Vagina (tissue), 2 donors: Measurements from ENCODE around the gene CLDN22. TPM values are rescaled to one million over a fixed set of nuclear protein-coding genes. Genes with fewer than 3 reads are reported as not detected.

Experiments used
- DNase-seq, 2 donors: peaks; one replicate each; pipeline ENCODE4 v3.0.0-alpha.2; 2017; ENCODE audit errors: extremely low spot score in 2 of 2
- H3K27ac ChIP-seq: fragments of 200-600 bp; sonication (generic); one replicate; pipeline ENCODE4 v1.5.1; 2019
- H3K27me3 ChIP-seq: fragments of 200-600 bp; sonication (generic); one replicate; pipeline ENCODE4 v1.5.1; 2019
- H3K36me3 ChIP-seq, 2 donors: fragments of 200-600 bp; sonication (generic); one replicate each; pipeline ENCODE4 v1.5.1; 2017 to 2019
- H3K4me1 ChIP-seq: fragments of 200-600 bp; sonication (generic); one replicate; pipeline ENCODE4 v1.5.1; 2019
- H3K4me3 ChIP-seq, 2 donors: fragments of 200-600 bp; sonication (generic); 1 replicate in 1 of 2; 2 replicates in 1 of 2; pipeline ENCODE4 v1.5.1; 2016 to 2019
- H3K9me3 ChIP-seq: fragments of 200-600 bp; sonication (generic); one replicate; pipeline ENCODE4 v1.5.1; 2019
- POLR2A ChIP-seq, 2 donors: fragments of 450-650 bp; IDR thresholded peaks; one replicate each; pipeline ENCODE4 v1.6.1; 2017; ENCODE audit warnings: antibody characterized with exemption in 2 of 2, mild to moderate bottlenecking in 2 of 2, moderate library complexity in 2 of 2
- POLR2AphosphoS5 ChIP-seq, 2 donors: sonication (generic); formaldehyde crosslinking; IDR thresholded peaks; one replicate each; pipeline ENCODE4 v1.9.0; 2017; ENCODE audit warnings: antibody characterized with exemption in 2 of 2, mild to moderate bottlenecking in 2 of 2, low read depth in 1 of 2; ENCODE audit not compliant: insufficient read depth in 1 of 2
- intact Hi-C: fragments of 100-400 bp; cut with DNase I; formaldehyde crosslinking; loops from one replicate; pipeline ENCODE4 v1.15.1; 2023
- total RNA-seq: library from RNA; depleted of rRNA; stranded (reverse); fragments of >200 nt; gene quantifications from one replicate; pipeline ENCODE4 v1.2.3, GENCODE V29; 2016
- TF ChIP-seq, protein P1 (sequence below), 3 experiments: fragments of 450-650 bp in 2 of 3; fragments of 200-600 bp in 1 of 3; sonication (generic) in 1 of 3; IDR thresholded peaks; one replicate each; pipeline ENCODE4 v1.5.1; 2017 to 2019; ENCODE audit warnings: antibody characterized with exemption in 3 of 3, mild to moderate bottlenecking in 2 of 3, moderate library complexity in 2 of 3

Gene CLDN22
- total RNA-seq, 1 donor from 2014 or later: not detected

DNA sequence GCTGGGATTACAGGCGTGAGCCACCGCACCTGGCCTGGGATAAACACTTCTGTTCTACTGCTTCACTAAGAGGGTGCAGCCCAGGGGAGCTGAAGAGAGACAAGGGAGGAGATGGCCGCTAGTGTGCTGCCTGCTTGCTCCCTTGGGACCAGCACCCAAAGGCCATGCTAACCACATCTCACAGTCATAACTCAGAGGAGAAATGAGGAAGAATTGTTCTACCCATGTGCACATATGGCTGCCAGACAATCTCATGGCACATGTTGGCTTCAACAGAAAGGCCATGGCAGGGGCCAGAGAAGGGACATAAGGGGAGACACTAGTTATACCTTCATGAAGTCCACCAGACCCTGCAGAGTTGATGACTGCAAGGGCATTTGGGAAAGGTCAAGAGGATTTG is 22.4 kb downstream of the CLDN22 start:
- H3K9me3 ChIP-seq: no peaks in the 10 kb centered on the region
- no peaks in the 10 kb centered on the region for H3K27me3 ChIP-seq
- TF ChIP-seq POLR2A (IDR thresholded peaks at IDR 0.05) (no peak), POLR2AphosphoS5 (IDR thresholded peaks at IDR 0.05; ENCODE audit: insufficient read depth in 1 of 2, low read depth in 1 of 2) (no peak)
- TF ChIP-seq, protein P1, sequence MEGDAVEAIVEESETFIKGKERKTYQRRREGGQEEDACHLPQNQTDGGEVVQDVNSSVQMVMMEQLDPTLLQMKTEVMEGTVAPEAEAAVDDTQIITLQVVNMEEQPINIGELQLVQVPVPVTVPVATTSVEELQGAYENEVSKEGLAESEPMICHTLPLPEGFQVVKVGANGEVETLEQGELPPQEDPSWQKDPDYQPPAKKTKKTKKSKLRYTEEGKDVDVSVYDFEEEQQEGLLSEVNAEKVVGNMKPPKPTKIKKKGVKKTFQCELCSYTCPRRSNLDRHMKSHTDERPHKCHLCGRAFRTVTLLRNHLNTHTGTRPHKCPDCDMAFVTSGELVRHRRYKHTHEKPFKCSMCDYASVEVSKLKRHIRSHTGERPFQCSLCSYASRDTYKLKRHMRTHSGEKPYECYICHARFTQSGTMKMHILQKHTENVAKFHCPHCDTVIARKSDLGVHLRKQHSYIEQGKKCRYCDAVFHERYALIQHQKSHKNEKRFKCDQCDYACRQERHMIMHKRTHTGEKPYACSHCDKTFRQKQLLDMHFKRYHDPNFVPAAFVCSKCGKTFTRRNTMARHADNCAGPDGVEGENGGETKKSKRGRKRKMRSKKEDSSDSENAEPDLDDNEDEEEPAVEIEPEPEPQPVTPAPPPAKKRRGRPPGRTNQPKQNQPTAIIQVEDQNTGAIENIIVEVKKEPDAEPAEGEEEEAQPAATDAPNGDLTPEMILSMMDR (IDR thresholded peaks at IDR 0.05): no peak
- H3K36me3 ChIP-seq: peaks cover 0 to 11% of the 10 kb centered on the region in 2 donors
- intact Hi-C loops: no loop called here
- no peak overlapping the region for H3K27ac ChIP-seq
- H3K4me3 ChIP-seq: no peak overlapping the region
- H3K4me1 ChIP-seq: no peaks in the 10 kb centered on the region
- no peak for DNase-seq

DNA sequence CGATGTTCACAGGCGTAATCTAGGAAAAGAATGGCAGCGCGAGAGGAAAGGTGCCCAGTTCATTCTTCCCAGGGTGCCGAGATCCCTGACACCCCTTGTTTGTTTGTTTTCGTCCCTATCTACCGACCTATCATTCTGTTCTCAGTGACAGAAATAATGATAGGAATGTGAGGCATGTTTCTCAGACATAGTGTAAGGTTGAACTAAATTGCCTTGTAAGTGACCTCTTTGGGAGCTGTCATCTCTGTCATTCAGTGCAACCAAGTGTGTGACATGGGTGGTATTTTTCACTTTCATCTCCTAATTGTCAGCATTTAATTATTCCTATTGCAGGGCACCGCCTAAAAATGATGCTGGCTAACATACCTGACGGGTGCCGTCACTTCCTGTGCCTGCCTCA is 24.4 kb downstream of the CLDN22 start:
- intact Hi-C loops: no loop called here
- DNase-seq: no peak
- TF ChIP-seq, protein P1 (IDR thresholded peaks at IDR 0.05): no peak
- TF ChIP-seq POLR2AphosphoS5 (IDR thresholded peaks at IDR 0.05; ENCODE audit: insufficient read depth in 1 of 2, low read depth in 1 of 2): no peak
- no peak for TF ChIP-seq POLR2A (IDR thresholded peaks at IDR 0.05)
- Histone ChIP-seq H3K27ac (no peak overlapping the region), H3K4me1 (no peaks in the 10 kb centered on the region), H3K9me3 (no peaks in the 10 kb centered on the region), H3K4me3 (no peak overlapping the region), H3K27me3 (no peaks in the 10 kb centered on the region), H3K36me3 (peaks cover 0 to 11% of the 10 kb centered on the region in 2 donors)

GRCh38 chr4:183291070-183291469 is 29.0 kb downstream of the CLDN22 start:
- Histone ChIP-seq H3K9me3 (no peaks in the 10 kb centered on the region), H3K4me1 (no peaks in the 10 kb centered on the region), H3K27me3 (no peaks in the 10 kb centered on the region), H3K36me3 (peaks cover 0 to 27% of the 10 kb centered on the region in 2 donors), H3K4me3 (no peak overlapping the region), H3K27ac (no peak overlapping the region)
- intact Hi-C loops: no loop called here
- no peak for DNase-seq
- TF ChIP-seq, protein P1 (IDR thresholded peaks at IDR 0.05): no peak
- TF ChIP-seq POLR2A (IDR thresholded peaks at IDR 0.05): no peak
- no peak for TF ChIP-seq POLR2AphosphoS5 (IDR thresholded peaks at IDR 0.05; ENCODE audit: insufficient read depth in 1 of 2, low read depth in 1 of 2)

DNA sequence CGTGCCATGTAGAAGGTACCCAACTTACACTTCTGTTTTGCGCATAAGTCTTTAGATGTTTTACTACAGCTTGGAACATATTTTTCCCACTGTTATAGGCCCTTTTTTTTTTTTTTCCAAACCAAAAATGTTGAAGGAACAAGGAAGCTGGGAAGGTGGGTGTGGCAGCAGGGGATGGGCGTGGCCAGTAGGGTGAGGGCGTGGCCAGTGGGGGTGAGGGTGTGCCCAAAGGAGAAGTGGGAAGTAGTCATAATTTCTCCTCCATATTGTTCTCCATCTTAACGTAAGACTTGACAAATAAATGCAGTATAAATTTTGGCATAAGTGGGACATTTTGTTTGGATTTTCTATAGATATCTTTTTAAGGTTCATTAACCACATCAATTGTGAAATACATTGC is 30.4 kb downstream of the CLDN22 start:
- Histone ChIP-seq H3K36me3 (peaks cover 0 to 21% of the 10 kb centered on the region in 2 donors), H3K4me3 (no peak overlapping the region), H3K4me1 (no peaks in the 10 kb centered on the region), H3K27ac (no peak overlapping the region), H3K9me3 (no peaks in the 10 kb centered on the region), H3K27me3 (no peaks in the 10 kb centered on the region)
- no peak for DNase-seq
- intact Hi-C loops: no loop called here
- TF ChIP-seq POLR2A (IDR thresholded peaks at IDR 0.05) (no peak), POLR2AphosphoS5 (IDR thresholded peaks at IDR 0.05; ENCODE audit: insufficient read depth in 1 of 2, low read depth in 1 of 2) (no peak)
- TF ChIP-seq, protein P1 (IDR thresholded peaks at IDR 0.05): no peak

DNA sequence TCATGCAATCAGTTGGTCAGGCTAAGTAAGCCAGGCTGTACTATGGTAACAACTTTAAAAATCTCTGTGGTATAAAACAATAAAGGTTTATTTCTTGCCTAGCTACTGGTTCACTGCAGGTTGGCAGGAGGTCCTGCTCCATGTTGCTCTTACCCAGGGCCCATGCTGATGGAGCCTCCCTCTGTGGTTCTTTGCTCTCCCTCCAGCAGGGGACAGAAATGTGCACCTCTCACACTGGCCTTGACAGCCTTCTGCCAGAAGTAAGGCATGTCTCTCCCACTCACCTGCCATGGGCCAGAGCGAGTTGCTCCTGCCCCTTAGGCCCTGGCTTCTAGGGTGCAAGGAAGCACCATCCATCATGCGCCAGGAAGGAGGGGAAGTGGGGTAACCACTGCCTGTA is 31.1 kb downstream of the CLDN22 start:
- intact Hi-C loops: no loop called here
- Histone ChIP-seq H3K36me3 (peaks cover 0 to 26% of the 10 kb centered on the region in 2 donors), H3K27ac (no peak overlapping the region), H3K27me3 (no peaks in the 10 kb centered on the region), H3K9me3 (no peaks in the 10 kb centered on the region), H3K4me1 (no peaks in the 10 kb centered on the region), H3K4me3 (no peak overlapping the region)
- no peak for DNase-seq
- TF ChIP-seq, protein P1 (IDR thresholded peaks at IDR 0.05): no peak
- TF ChIP-seq POLR2A (IDR thresholded peaks at IDR 0.05) (no peak), POLR2AphosphoS5 (IDR thresholded peaks at IDR 0.05; ENCODE audit: insufficient read depth in 1 of 2, low read depth in 1 of 2) (no peak)
